Kasumi-1 (cell line): Measurements from ENCODE around the gene S100A9.
"Not testable (repeated sequence)": the region's sequence is repeated elsewhere in the genome, so short reads cannot be mapped to it uniquely, and the experiment has no call there.

Experiments
- DNase-seq, 2 experiments: peaks; one replicate each; lab custom pipeline; 2025; lab: John Stamatoyannopoulos, UW

S100A9 gene

GRCh38 chr1:153389973-153390879 lies 32.6 kb downstream of the S100A9 start:
- no peak for DNase-seq

- no peak for DNase-seq
Observed at GRCh38 chr1:153390938-153391710, 33.5 kb downstream of the S100A9 start, which contains the start of gene S100A8. Gene S100A8 (minus strand): TSS chr1:153391073. CDS start chr1:153390535, 538 bp downstream.

GRCh38 chr1:153392258-153392657 lies 34.6 kb downstream of the S100A9 start:
- no peak for DNase-seq

- no peak for DNase-seq
Observed at GRCh38 chr1:153392822-153393221, 35.2 kb downstream of the S100A9 start.

GRCh38 chr1:153393926-153394325 lies 36.3 kb downstream of the S100A9 start:
- no peak for DNase-seq

- no peak for DNase-seq
Observed at GRCh38 chr1:153394391-153394790, 36.7 kb downstream of the S100A9 start.

GRCh38 chr1:153395136-153395685 lies 37.6 kb downstream of the S100A9 start:
- no peak for DNase-seq

GRCh38 chr1:153395776-153396175 lies 38.1 kb downstream of the S100A9 start:
- DNase-seq = no peak

GRCh38 chr1:153396461-153396860 lies 38.8 kb downstream of the S100A9 start:
- no peak for DNase-seq

GRCh38 chr1:153397051-153397923 lies 39.6 kb downstream of the S100A9 start:
- no peak for DNase-seq

GRCh38 chr1:153397924-153398651 lies 40.4 kb downstream of the S100A9 start:
- no peak for DNase-seq

- DNase-seq = no peak
Observed at GRCh38 chr1:153399401-153400055, 41.9 kb downstream of the S100A9 start.

- no peak for DNase-seq
Observed at GRCh38 chr1:153400244-153400643, 42.6 kb downstream of the S100A9 start.

- DNase-seq = no peak
Observed at GRCh38 chr1:153401461-153401860, 43.8 kb downstream of the S100A9 start.

GRCh38 chr1:153402226-153402625 lies 44.6 kb downstream of the S100A9 start:
- DNase-seq = no peak

- DNase-seq = no peak
Observed at GRCh38 chr1:153403421-153404085, 45.9 kb downstream of the S100A9 start.

- no peak for DNase-seq
Observed at GRCh38 chr1:153404086-153404635, 46.5 kb downstream of the S100A9 start.

GRCh38 chr1:153404768-153405167 lies 47.1 kb downstream of the S100A9 start:
- DNase-seq = peak; percentile 19 to 21

- DNase-seq = not testable (repeated sequence)
Observed at GRCh38 chr1:153405825-153406599, 48.4 kb downstream of the S100A9 start.
